HEK293 (cell line): ENCODE results near the gene TMX3.

Experiments
- CTCF ChIA-PET: fragments of 350-600 bp; formaldehyde crosslinking; extraction: SDS; loops from one replicate; lab custom pipeline; 2021; ENCODE audit warnings: antibody characterized with exemption; lab: Yijun Ruan, JAX
- POLR2A ChIA-PET: fragments of 300-600 bp; formaldehyde crosslinking; extraction: SDS; loops from one replicate; lab custom pipeline; 2020; ENCODE audit warnings: antibody characterized with exemption, inconsistent platforms; lab: Yijun Ruan, JAX
- H3K27ac ChIP-seq: fragments of 200-500 bp; sonication (Bioruptor generic); 2 replicates; pipeline ENCODE4 v1.5.1; 2014; ENCODE audit warnings: low read depth, low read length, control low read depth, inconsistent platforms; ENCODE audit errors: extremely low read depth
- H3K36me3 ChIP-seq, 2 experiments: fragments of 200-500 bp in 1 of 2; sonication (Bioruptor generic) in 1 of 2; 1 replicate in 1 of 2; 2 replicates in 1 of 2; pipeline ENCODE4 v1.5.1; 2014 to 2017; ENCODE audit warnings: inconsistent platforms in 2 of 2, low read length in 2 of 2; ENCODE audit not compliant: control insufficient read depth in 2 of 2, insufficient read depth in 1 of 2
- H3K4me1 ChIP-seq: fragments of 200-500 bp; sonication (Bioruptor generic); 2 replicates; pipeline ENCODE4 v1.5.1; 2014; ENCODE audit warnings: mild to moderate bottlenecking, low read length, inconsistent platforms; ENCODE audit not compliant: control insufficient read depth, insufficient read depth
- H3K4me3 ChIP-seq: 2 replicates; pipeline ENCODE4 v1.5.1; 2011; ENCODE audit warnings: low read depth, mild to moderate bottlenecking, control low read depth, low read length, moderate library complexity
- H3K9me3 ChIP-seq: fragments of 200-500 bp; sonication (Bioruptor generic); 2 replicates; pipeline ENCODE4 v1.5.1; 2014; ENCODE audit warnings: low read depth, low read length, inconsistent platforms; ENCODE audit not compliant: control insufficient read depth, insufficient read depth
- EGR2 ChIP-seq: fragments of 450-650 bp; formaldehyde crosslinking; IDR thresholded peaks from 2 replicates; pipeline ENCODE4 v1.5.1; 2016; ENCODE audit warnings: low read depth, missing biosample characterization, missing genetic modification characterization
- SCRT2 ChIP-seq: fragments of 450-650 bp; formaldehyde crosslinking; IDR thresholded peaks from 2 replicates; pipeline ENCODE4 v1.5.1; 2016; ENCODE audit warnings: missing biosample characterization, missing genetic modification characterization
- YY2 ChIP-seq: fragments of 450-650 bp; formaldehyde crosslinking; IDR thresholded peaks from 2 replicates; pipeline ENCODE4 v1.5.1; 2016; ENCODE audit warnings: missing biosample characterization, missing genetic modification characterization
- ZFHX2 ChIP-seq: fragments of 450-650 bp; formaldehyde crosslinking; conservative IDR thresholded peaks from 2 replicates; pipeline ENCODE4 v1.5.1; 2016; ENCODE audit warnings: missing biosample characterization, missing genetic modification characterization
- ZNF266 ChIP-seq: fragments of 450-650 bp; formaldehyde crosslinking; IDR thresholded peaks from 2 replicates; pipeline ENCODE4 v1.5.1; 2016; ENCODE audit warnings: missing biosample characterization, missing genetic modification characterization, low read depth
- ZNF302 ChIP-seq: fragments of 450-650 bp; formaldehyde crosslinking; IDR thresholded peaks from 2 replicates; pipeline ENCODE4 v1.5.1; 2016; ENCODE audit warnings: missing biosample characterization, missing genetic modification characterization, low read depth
- ZNF529 ChIP-seq: fragments of 450-650 bp; formaldehyde crosslinking; IDR thresholded peaks from 2 replicates; pipeline ENCODE4 v1.5.1; 2017; ENCODE audit warnings: missing genetic modification characterization, missing biosample characterization; ENCODE audit not compliant: insufficient replicate concordance
- ZNF654 ChIP-seq: fragments of 450-650 bp; formaldehyde crosslinking; IDR thresholded peaks from 2 replicates; pipeline ENCODE4 v1.5.1; 2016; ENCODE audit warnings: low read depth, missing biosample characterization, missing genetic modification characterization
- ZNF670 ChIP-seq: fragments of 450-650 bp; formaldehyde crosslinking; IDR thresholded peaks from 2 replicates; pipeline ENCODE4 v1.5.1; 2016; ENCODE audit warnings: missing biosample characterization, missing genetic modification characterization, low read depth
- ZNF707 ChIP-seq: fragments of 450-650 bp; formaldehyde crosslinking; IDR thresholded peaks from 2 replicates; pipeline ENCODE4 v1.5.1; 2016; ENCODE audit warnings: missing biosample characterization, missing genetic modification characterization
- ZNF830 ChIP-seq: fragments of 450-650 bp; IDR thresholded peaks from 2 replicates; pipeline ENCODE4 v1.5.0; 2018; ENCODE audit warnings: missing biosample characterization, missing genetic modification characterization, low read depth, mild to moderate bottlenecking, moderate library complexity
- ZSCAN30 ChIP-seq: fragments of 450-650 bp; IDR thresholded peaks from 2 replicates; pipeline ENCODE4 v1.5.1; 2018; ENCODE audit warnings: missing biosample characterization, mild to moderate bottlenecking, missing genetic modification characterization, moderate library complexity
- TF ChIP-seq, protein P1 (sequence below): fragments of 450-650 bp; formaldehyde crosslinking; IDR thresholded peaks from 2 replicates; pipeline ENCODE4 v1.5.1; 2016; ENCODE audit warnings: missing biosample characterization, missing genetic modification characterization
- TF ChIP-seq, protein P2 (sequence below): fragments of 450-650 bp; formaldehyde crosslinking; IDR thresholded peaks from 2 replicates; pipeline ENCODE4 v1.5.1; 2016; ENCODE audit warnings: missing biosample characterization, missing genetic modification characterization
- TF ChIP-seq, protein P3 (sequence below): fragments of 450-650 bp; formaldehyde crosslinking; IDR thresholded peaks from 2 replicates; pipeline ENCODE4 v1.5.1; 2017; ENCODE audit warnings: missing biosample characterization, mild to moderate bottlenecking, missing genetic modification characterization, moderate library complexity

The TMX3 gene

DNA sequence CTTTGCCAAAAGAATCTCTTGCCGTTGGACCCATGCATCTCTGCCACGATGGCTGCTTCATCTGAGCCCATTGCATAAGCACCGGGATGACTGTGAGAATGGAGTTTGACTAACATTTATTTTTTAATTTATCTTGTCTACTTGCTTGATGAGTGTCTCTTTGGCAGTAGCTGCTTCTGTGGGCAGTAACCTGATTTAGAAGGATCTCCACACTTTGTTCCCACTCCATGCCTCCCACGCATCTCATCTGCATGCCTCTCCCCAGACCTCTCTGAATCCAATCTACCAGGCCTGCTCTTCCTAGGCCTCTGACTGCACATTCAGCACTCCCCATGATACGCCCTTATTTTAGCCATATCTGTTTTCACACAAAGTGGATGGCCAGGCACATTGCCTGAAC lies 23.7 kb upstream of the TMX3 start:
- H3K9me3 ChIP-seq: no peaks in the 10 kb centered on the region
- no peak for TF ChIP-seq ZNF670
- 0 out of 2 replicates have a peak, but pooled peaks have one; percentile 5 for TF ChIP-seq EGR2 (tag by site-specific recombination)
- peak; percentile 26; the same call in 1 of the 2 replicates for TF ChIP-seq ZFHX2 (tag by site-specific recombination)
- TF ChIP-seq, all 188 proteins: peak for 2
- POLR2A ChIA-PET: no interaction called here
- Histone ChIP-seq H3K27ac (no peak overlapping the region), H3K4me1 (peaks cover 3% of the 10 kb centered on the region), H3K4me3 (no peak overlapping the region), H3K36me3 (no peaks in the 10 kb centered on the region)
- CTCF ChIA-PET: interaction anchor here (0.6 kb wide), 1 partner anchor 50 kb away, joined by 7 read pairs; no protein-coding TSS in a partner anchor

DNA sequence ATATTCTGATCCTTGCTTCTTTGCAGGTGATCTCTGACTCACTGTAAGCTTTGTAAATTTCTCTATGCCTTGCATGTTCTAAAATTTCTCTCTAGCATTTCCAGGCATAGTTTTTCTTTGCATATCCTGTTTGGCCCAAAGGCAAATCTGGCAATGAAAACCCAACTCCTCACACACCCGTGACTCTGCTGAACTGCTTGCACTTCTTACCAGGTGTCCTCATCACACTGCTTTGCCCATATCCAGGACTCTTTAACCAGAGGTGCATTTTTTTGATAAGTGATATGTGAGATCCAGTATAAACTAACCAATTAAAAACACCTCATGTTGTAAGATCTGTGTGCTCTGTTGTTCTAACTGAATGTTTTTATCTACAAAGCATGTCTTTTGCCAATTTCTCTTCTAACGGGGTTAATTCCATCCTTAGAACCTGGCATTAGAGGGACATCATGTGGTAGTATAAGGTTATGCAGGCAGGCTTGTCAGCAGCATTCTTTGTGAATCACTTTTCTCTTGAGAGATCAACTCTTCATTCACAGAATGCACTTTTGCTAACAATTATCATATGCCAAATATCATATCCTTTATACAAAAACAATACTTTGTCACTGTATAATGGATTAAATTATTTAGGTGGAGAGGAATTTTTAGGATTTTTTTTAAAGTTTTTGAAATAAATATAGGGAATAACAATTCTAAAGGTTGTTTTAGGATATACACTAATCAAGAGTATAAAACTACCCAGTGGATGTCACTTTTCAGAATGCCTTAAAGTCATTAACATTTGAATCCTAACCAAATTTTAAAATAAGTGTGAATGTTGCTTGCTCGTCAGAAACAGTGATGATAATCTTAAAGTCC lies 20.8 kb upstream of the TMX3 start:
- CTCF ChIA-PET: interaction anchor here (0.6 to 1.5 kb wide), 4 partner anchors 18 to 963 kb away, joined by 3 read pairs; no protein-coding TSS in a partner anchor
- POLR2A ChIA-PET: no interaction called here
- no peak for TF ChIP-seq ZNF707 (tag by site-specific recombination)
- TF ChIP-seq, protein P1, sequence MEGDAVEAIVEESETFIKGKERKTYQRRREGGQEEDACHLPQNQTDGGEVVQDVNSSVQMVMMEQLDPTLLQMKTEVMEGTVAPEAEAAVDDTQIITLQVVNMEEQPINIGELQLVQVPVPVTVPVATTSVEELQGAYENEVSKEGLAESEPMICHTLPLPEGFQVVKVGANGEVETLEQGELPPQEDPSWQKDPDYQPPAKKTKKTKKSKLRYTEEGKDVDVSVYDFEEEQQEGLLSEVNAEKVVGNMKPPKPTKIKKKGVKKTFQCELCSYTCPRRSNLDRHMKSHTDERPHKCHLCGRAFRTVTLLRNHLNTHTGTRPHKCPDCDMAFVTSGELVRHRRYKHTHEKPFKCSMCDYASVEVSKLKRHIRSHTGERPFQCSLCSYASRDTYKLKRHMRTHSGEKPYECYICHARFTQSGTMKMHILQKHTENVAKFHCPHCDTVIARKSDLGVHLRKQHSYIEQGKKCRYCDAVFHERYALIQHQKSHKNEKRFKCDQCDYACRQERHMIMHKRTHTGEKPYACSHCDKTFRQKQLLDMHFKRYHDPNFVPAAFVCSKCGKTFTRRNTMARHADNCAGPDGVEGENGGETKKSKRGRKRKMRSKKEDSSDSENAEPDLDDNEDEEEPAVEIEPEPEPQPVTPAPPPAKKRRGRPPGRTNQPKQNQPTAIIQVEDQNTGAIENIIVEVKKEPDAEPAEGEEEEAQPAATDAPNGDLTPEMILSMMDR (tag by site-specific recombination): peak; percentile 49
- peak; percentile 69 for TF ChIP-seq ZNF654 (tag by site-specific recombination)
- TF ChIP-seq ZSCAN30: 0 out of 2 replicates have a peak, but pooled peaks have one; percentile 25

DNA sequence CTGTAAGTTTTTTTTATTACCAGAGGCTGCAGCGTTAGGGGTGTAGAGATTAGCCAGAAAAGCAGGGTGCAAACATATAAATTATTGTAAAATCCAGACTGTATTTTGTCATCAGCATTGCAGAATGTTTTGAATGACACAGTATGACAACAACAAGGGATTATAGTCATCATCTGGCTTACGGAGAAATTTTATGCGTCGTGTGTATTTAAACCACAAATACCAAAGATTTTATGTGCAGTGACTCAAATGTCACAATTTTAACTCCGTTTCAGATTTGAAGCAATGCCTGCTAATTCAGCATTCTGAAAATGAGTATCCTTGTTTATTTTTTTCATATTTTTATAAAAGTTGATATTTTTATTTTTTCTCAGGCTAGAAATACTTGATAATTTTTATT lies 19.4 kb upstream of the TMX3 start:
- POLR2A ChIA-PET: no interaction called here
- peaks cover 3% of the 10 kb centered on the region for H3K4me1 ChIP-seq
- no peak overlapping the region for H3K27ac ChIP-seq
- TF ChIP-seq SCRT2 (tag by site-specific recombination): no peak
- no peak for TF ChIP-seq ZNF529
- TF ChIP-seq YY2 (tag by site-specific recombination): no peak
- TF ChIP-seq ZNF302 (tag by site-specific recombination): no peak
- TF ChIP-seq ZNF266 (tag by site-specific recombination): no peak
- TF ChIP-seq ZNF830 (tag by site-specific recombination): no peak
- TF ChIP-seq, protein P2, sequence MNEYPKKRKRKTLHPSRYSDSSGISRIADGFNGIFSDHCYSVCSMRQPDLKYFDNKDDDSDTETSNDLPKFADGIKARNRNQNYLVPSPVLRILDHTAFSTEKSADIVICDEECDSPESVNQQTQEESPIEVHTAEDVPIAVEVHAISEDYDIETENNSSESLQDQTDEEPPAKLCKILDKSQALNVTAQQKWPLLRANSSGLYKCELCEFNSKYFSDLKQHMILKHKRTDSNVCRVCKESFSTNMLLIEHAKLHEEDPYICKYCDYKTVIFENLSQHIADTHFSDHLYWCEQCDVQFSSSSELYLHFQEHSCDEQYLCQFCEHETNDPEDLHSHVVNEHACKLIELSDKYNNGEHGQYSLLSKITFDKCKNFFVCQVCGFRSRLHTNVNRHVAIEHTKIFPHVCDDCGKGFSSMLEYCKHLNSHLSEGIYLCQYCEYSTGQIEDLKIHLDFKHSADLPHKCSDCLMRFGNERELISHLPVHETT: no peak
- TF ChIP-seq, protein P3, sequence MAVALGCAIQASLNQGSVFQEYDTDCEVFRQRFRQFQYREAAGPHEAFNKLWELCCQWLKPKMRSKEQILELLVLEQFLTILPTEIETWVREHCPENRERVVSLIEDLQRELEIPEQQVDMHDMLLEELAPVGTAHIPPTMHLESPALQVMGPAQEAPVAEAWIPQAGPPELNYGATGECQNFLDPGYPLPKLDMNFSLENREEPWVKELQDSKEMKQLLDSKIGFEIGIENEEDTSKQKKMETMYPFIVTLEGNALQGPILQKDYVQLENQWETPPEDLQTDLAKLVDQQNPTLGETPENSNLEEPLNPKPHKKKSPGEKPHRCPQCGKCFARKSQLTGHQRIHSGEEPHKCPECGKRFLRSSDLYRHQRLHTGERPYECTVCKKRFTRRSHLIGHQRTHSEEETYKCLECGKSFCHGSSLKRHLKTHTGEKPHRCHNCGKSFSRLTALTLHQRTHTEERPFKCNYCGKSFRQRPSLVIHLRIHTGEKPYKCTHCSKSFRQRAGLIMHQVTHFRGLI (tag by site-specific recombination): no peak
- TF ChIP-seq, all 188 proteins: peak for 0
- Histone ChIP-seq H3K9me3 (no peaks in the 10 kb centered on the region), H3K36me3 (no peaks in the 10 kb centered on the region), H3K4me3 (no peak overlapping the region)
- CTCF ChIA-PET: interaction anchor here (0.7 to 1.1 kb wide), 4 partner anchors 68 to 1694 kb away, joined by 3 to 4 read pairs (median 3); no protein-coding TSS in a partner anchor

More for the DNA sequence above, 20.8 kb upstream of the TMX3 start:
- H3K27ac ChIP-seq: no peak overlapping the region
- H3K36me3 ChIP-seq: no peaks in the 10 kb centered on the region
- H3K4me3 ChIP-seq: no peak overlapping the region
- peaks cover 3% of the 10 kb centered on the region for H3K4me1 ChIP-seq
- H3K9me3 ChIP-seq: no peaks in the 10 kb centered on the region
